ENCODE data around the gene NCKAP5. TPM values are rescaled to one million over a fixed set of nuclear protein-coding genes. Genes with fewer than 3 reads are reported as not detected.

NCKAP5 gene
- total RNA-seq, 2 donors from 2014 or later = 0.78 to 2.6 TPM

- intact Hi-C loops (cut with DNase I) = no loop called here
Measured at GRCh38 chr2:133416146-133416545, 152.1 kb downstream of the NCKAP5 start.

GRCh38 chr2:133415210-133415876 is 152.9 kb downstream of the NCKAP5 start:
- DNase-seq = no peak
- no peaks in the 10 kb centered on the region for H3K4me1 ChIP-seq
- ATAC-seq = no peak
- no peak overlapping the region for H3K27ac ChIP-seq
- H3K27me3 ChIP-seq = no peaks in the 10 kb centered on the region
- intact Hi-C loops (cut with DNase I) = no loop called here
- WGBS, 2 donors = 70 to 78% methylated on average over 2 to 3 of the region's 3 CpGs
- H3K4me3 ChIP-seq = no peak overlapping the region
- TF ChIP-seq POLR2A (IDR thresholded peaks at IDR 0.05) = no peak
- TF ChIP-seq CTCF (IDR thresholded peaks at IDR 0.05) = no peak
- no peaks in the 10 kb centered on the region for H3K36me3 ChIP-seq (replicated peaks in 1 of 2; ENCODE audit: insufficient read depth in 1 of 2, low read depth in 2 of 2)
- H3K9me3 ChIP-seq = no peaks in the 10 kb centered on the region

More at GRCh38 chr2:133416146-133416545, 152.1 kb downstream of the NCKAP5 start:
- no peak for TF ChIP-seq POLR2A (IDR thresholded peaks at IDR 0.05)
- no peak for TF ChIP-seq CTCF (IDR thresholded peaks at IDR 0.05)
- Histone ChIP-seq H3K9me3 (no peaks in the 10 kb centered on the region), H3K4me3 (no peak overlapping the region), H3K36me3 (replicated peaks in 1 of 2; ENCODE audit: insufficient read depth in 1 of 2, low read depth in 2 of 2) (no peaks in the 10 kb centered on the region), H3K27ac (no peak overlapping the region), H3K4me1 (peaks cover 4% of the 10 kb centered on the region), H3K27me3 (no peaks in the 10 kb centered on the region)
- ATAC-seq (no peak), DNase-seq (no peak)
- WGBS, 2 donors = 42 to 53% methylated on average over 2 of the region's 2 CpGs

- Histone ChIP-seq H3K27me3 (no peaks in the 10 kb centered on the region), H3K36me3 (replicated peaks in 1 of 2; ENCODE audit: insufficient read depth in 1 of 2, low read depth in 2 of 2) (no peaks in the 10 kb centered on the region), H3K9me3 (no peaks in the 10 kb centered on the region), H3K4me3 (no peak overlapping the region), H3K27ac (no peak overlapping the region), H3K4me1 (no peaks in the 10 kb centered on the region)
- DNase-seq (no peak), ATAC-seq (no peak)
- no peak for TF ChIP-seq CTCF (IDR thresholded peaks at IDR 0.05)
- TF ChIP-seq POLR2A (IDR thresholded peaks at IDR 0.05) = no peak
- intact Hi-C loops (cut with DNase I) = no loop called here
- WGBS, 2 donors = 80 to 88% methylated on average over 6 of the region's 6 CpGs
Measured at GRCh38 chr2:133414486-133415209, 153.6 kb downstream of the NCKAP5 start.

GRCh38 chr2:133413863-133414262 is 154.4 kb downstream of the NCKAP5 start:
- ATAC-seq = no peak
- Histone ChIP-seq H3K4me1 (no peaks in the 10 kb centered on the region), H3K27ac (no peak overlapping the region), H3K36me3 (replicated peaks in 1 of 2; ENCODE audit: insufficient read depth in 1 of 2, low read depth in 2 of 2) (no peaks in the 10 kb centered on the region), H3K9me3 (no peaks in the 10 kb centered on the region), H3K27me3 (no peaks in the 10 kb centered on the region), H3K4me3 (no peak overlapping the region)
- WGBS, 2 donors = 92 to 97% methylated on average over 3 of the region's 3 CpGs
- intact Hi-C loops (cut with DNase I) = no loop called here
- TF ChIP-seq CTCF (IDR thresholded peaks at IDR 0.05) = no peak
- TF ChIP-seq POLR2A (IDR thresholded peaks at IDR 0.05) = no peak
- DNase-seq = no peak
